ENCODE measurements around the gene SKI.
"Not testable (repeated sequence)": the region's sequence is repeated elsewhere in the genome, so short reads cannot be mapped to it uniquely, and the experiment has no call there.

The SKI gene

GRCh38 chr1:2242814-2243725 is 15.0 kb downstream of the SKI start:
- no peak for DNase-seq (ENCODE audit: low read depth in 2 of 2)

- not testable (repeated sequence) for DNase-seq (ENCODE audit: low read depth in 2 of 2)
Measured at GRCh38 chr1:2247045-2247394, 18.9 kb downstream of the SKI start.

DNA sequence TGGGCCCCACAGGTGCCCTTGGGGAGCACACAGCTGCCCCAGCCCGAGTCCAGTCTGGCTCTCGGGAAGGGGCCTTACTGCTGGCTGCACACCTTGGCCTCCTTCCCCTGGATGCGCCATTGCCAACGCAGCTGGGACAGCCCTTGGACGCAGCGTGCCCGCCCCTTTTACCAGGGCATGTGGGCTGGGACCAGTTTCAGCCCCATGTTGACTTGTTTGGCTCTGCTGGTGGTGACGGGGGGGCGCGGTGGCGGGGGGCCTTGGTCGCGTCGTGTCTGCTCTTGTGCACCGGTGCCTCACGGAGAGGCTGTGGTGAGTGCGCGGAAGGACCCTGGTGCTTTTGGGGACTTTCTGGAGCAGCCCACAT is 19.6 kb downstream of the SKI start:
- DNase-seq (ENCODE audit: low read depth in 2 of 2), result no peak

DNA sequence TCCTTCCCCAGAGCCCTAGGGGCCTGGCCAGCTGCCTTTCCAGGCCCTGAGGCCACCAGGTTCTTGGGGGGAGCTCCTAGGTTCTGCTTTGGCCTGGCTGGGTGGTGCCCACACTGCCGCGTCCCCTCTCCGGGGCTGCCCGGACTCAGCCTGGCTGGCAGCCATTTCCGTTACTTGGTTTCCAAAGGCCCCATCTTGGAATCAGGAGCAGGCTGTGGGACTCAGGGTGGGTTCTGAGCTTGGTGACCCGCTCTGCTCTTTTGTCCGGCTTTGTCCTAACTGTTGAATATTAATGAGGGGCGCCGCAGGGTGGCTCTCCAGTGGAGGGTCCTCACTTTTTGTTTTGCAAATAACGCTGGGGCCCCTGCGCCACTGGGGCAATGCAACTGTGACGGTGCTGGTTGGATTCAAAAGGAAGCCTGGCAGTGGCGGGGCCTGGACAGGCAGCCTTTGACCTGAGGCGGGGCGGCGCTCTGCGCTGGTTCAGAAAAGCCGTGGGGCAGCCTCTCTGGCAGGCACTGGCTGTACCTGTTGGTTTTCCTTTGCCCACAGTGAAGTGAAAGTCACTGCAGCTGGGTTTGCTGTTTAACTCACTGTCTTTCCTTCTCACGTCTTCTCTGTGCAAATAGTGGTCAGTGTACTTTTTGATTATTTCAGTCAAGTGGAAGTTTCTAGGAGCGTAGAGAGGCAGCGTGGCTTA is 20.2 kb downstream of the SKI start:
- no peak for DNase-seq (ENCODE audit: low read depth in 2 of 2)

- no peak for DNase-seq (ENCODE audit: low read depth in 2 of 2)
Measured at GRCh38 chr1:2248854-2249558, 20.9 kb downstream of the SKI start.

- DNase-seq (ENCODE audit: low read depth in 2 of 2), result no peak
Measured at GRCh38 chr1:2249559-2249906, 21.4 kb downstream of the SKI start.

- DNase-seq (ENCODE audit: low read depth in 2 of 2), result no peak
Measured at GRCh38 chr1:2250721-2251281, 22.7 kb downstream of the SKI start.

- DNase-seq (ENCODE audit: low read depth in 2 of 2), result no peak
Measured at GRCh38 chr1:2251363-2251762, 23.2 kb downstream of the SKI start.

DNA sequence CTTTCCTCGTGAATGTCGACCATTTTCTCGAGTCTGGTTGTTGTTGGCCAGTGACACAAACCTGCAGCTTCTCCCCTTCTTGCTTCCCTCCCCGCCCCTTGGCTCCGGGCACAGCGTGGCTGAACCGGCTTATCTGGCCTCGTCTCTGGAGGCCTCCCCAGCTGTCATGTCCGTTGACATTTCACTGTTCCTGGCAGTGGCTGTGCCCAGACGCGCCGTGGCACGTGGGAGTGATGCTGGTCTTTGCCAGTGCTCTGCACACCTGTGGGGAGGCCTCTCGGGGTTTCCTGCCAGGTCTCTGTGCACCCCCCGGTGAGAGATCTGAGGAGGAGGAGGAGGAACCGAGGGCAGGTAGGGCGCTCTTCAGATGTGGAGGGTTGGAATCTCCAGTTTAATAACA is 23.7 kb downstream of the SKI start:
- DNase-seq (ENCODE audit: low read depth in 2 of 2), result no peak

DNA sequence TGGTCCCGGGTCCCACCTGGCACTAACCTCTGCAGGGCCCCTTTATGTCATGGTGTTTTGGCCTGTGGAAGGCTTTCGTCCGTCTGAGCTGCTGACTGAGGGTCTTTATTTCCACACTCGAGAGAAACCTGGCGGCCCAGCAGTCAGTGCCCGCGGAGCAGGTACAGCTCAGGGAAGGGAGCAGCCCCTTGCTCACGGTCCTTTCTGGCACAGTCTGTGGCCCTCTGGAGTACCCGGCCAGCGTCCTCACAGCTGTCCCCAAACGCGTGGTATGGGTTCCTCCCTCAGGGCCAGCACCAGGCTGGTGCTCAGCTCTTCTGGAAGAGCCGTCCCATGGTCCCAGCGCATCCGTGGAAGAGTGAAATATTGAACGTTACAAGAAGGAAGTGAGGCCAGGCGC is 24.3 kb downstream of the SKI start:
- no peak for DNase-seq (ENCODE audit: low read depth in 2 of 2)

- DNase-seq (ENCODE audit: low read depth in 2 of 2), result no peak
Measured at GRCh38 chr1:2253036-2253796, 25.1 kb downstream of the SKI start.

DNA sequence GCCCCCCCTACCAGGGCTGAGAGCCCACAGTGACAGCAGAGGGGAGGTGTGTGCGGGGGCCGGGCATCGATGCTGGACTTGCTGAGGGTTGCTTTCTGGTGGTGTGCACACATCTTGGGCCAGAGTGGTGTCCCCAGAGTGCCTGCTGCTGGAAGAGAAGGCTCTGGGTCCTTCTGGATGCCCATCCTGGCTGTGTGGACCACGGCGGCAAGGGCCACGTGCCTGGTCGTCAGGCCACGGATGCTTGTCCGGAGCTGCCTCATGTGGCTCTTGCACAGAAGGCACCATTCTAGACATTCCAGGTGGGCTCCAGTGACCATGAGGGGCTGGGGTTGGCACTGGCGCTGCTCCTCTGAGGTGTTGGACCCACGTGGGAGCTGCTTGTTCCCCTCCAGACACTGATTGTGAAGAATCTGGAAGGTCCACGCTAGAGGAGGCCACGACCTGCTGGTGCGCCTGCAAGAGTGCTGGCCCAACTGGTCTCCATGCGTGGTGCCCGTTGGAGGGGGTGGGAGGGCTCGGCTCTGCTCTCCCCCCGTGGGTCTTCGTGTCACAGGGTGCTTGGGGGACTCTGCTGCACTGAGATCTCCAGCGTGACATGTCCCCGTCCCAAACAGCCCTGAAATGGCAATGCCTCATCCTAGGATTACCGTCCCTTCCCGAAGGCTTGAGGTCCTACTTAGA is 25.8 kb downstream of the SKI start:
- no peak for DNase-seq (ENCODE audit: low read depth in 2 of 2)

- no peak for DNase-seq (ENCODE audit: low read depth in 2 of 2)
Measured at GRCh38 chr1:2255047-2255419, 26.9 kb downstream of the SKI start.

- peak; percentile 47 to 75 for DNase-seq (ENCODE audit: low read depth in 2 of 2)
Measured at GRCh38 chr1:2255420-2256369, 27.6 kb downstream of the SKI start.

- DNase-seq (ENCODE audit: low read depth in 2 of 2), result no peak
Measured at GRCh38 chr1:2256435-2257244, 28.5 kb downstream of the SKI start.

DNA sequence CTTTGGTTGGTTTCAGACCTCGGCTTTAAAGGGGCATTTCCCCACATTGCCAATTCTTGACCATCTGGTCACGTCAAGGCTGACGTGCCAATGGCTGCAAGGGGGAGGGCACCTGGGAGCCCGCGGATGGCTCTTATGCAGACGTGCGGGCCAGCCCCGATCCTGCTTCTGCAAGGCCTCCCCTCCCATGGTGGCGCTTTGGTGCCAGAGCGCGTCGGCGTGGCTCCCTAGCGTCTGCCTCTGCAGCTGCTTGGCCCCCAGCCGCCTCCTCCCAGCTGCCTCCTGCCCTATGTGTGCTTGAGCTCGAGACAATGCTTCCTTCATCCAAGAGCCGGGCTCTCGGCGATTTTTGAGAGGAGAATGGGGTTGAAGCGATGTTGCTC is 29.1 kb downstream of the SKI start:
- no peak for DNase-seq (ENCODE audit: low read depth in 2 of 2)

DNA sequence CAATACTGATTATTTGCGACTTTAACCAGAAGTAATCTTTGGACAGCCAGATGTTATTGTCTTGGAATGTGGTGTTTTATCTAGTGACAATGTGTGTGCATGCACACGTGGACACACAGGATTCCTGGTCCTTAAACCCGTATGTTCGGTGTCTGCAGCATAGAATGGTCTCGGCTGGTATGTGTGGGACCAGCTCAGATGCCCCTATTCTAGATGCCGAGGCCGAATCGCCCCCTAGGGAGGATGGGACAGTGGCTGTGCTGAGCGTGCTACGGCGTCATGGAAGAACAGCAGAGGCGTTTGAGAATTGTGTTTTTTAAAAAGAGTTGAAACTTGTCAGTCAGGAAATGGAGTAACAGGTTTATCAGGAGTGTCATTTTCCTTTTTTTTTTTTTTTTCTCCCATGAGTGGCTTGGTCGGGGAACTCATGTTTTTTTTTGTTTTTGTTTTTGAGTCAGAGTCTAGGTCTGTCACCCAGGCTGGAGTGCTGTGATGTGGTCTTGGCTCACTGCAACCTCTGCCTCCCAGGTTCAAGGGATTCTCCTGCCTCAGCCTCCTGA is 30.1 kb downstream of the SKI start:
- DNase-seq (ENCODE audit: low read depth in 2 of 2), result no peak

DNA sequence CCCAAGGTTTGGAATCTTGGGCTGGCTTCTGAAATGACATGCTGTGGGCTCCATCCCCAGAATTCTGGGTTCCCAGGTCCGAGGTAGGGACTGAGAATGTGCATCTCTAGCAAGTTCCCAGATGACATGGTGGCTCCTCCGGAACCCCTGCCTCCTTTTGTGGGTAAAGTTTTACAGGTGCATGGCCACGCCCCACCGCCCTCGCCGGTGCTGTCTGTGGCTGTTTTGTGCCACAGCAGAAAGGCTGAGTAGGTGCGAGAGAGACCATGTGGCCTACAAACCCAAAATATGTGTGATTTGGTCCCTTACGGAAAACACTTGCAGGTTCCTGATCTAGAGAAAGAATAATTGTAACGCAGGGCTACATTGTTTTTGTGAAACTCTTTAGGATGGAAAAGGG is 30.9 kb downstream of the SKI start:
- DNase-seq (ENCODE audit: low read depth in 2 of 2), result peak; percentile 36 to 54

Data from stimulated activated CD8-positive, alpha-beta memory T cell treated with anti-CD3 and anti-CD28 coated beads, Interleukin-15, amount 100 ng/mL, for 4 hours (primary cell).